ENCODE results near the gene DNAH12.

Gene DNAH12

DNA sequence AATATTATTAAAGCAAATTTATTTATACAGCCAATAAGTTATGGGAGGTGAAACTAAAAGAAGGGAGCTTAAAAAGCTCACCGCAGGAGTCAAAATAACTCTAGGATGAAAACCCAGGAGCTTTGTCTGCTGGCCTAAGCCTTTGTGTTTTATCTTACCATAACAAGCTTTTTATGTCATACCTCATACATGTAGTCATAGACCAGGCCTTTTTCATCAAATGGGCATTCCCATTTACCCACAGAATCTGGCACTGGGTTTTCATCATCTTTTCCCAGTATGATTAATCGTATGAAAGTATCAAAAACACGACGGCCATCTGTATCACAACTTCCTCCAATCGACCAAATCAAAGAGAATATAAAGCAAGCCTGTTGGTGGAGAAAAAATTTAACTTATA lies 122.8 kb downstream of the DNAH12 start:
- TF ChIP-seq, protein P1, sequence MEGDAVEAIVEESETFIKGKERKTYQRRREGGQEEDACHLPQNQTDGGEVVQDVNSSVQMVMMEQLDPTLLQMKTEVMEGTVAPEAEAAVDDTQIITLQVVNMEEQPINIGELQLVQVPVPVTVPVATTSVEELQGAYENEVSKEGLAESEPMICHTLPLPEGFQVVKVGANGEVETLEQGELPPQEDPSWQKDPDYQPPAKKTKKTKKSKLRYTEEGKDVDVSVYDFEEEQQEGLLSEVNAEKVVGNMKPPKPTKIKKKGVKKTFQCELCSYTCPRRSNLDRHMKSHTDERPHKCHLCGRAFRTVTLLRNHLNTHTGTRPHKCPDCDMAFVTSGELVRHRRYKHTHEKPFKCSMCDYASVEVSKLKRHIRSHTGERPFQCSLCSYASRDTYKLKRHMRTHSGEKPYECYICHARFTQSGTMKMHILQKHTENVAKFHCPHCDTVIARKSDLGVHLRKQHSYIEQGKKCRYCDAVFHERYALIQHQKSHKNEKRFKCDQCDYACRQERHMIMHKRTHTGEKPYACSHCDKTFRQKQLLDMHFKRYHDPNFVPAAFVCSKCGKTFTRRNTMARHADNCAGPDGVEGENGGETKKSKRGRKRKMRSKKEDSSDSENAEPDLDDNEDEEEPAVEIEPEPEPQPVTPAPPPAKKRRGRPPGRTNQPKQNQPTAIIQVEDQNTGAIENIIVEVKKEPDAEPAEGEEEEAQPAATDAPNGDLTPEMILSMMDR (IDR thresholded peaks at IDR 0.05; ENCODE audit: low read depth, low read length, missing control alignments), result no peak
- H3K4me3 ChIP-seq (replicated peaks; ENCODE audit: low read depth, low read length), result no peak overlapping the region
- no peak for DNase-seq (ENCODE audit: extremely low read depth, low read depth)

DNA sequence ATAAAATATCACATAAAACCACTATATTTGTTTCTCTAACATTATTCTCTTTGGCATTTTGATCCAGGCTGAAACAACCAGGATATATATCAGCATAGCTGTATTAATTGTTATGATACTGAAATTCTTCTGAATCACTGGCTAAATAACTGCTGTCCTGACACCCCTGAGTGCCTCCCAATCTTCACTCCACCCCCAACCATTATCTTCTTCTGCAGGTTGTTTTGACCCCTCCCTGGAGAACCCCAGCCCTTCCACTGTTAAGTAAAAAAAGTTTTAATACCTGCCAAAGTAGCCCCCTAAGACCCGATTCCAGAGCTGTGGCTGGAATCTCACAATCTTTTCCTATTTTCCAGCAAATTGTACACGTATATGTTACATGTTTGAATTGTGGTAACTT lies 124.1 kb downstream of the DNAH12 start:
- H3K4me3 ChIP-seq (replicated peaks; ENCODE audit: low read depth, low read length), result no peak overlapping the region
- DNase-seq (ENCODE audit: extremely low read depth, low read depth), result no peak
- TF ChIP-seq, protein P1 (IDR thresholded peaks at IDR 0.05; ENCODE audit: low read depth, low read length, missing control alignments), result no peak

DNA sequence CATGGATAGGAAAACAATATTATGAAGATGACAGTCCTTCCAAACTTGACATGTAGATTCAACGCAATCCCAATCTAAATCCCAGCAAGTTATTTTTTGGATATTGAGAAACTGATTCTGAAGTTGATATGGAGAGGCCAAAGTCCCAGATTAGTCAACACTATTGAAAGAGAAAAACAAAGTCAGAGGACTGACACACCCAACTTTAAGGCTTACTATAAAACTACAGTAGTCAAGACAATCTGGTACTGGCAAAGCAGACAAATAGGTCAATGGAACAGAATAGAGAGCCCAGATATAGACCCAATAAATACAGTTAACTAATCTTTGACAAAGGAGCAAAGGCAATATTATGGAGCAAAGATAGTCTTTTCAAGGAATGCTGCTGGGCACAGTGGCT lies 132.4 kb downstream of the DNAH12 start:
- DNase-seq (ENCODE audit: extremely low read depth, low read depth), result no peak
- H3K4me3 ChIP-seq (replicated peaks; ENCODE audit: low read depth, low read length), result no peak overlapping the region
- TF ChIP-seq, protein P1 (IDR thresholded peaks at IDR 0.05; ENCODE audit: low read depth, low read length, missing control alignments), result no peak

DNA sequence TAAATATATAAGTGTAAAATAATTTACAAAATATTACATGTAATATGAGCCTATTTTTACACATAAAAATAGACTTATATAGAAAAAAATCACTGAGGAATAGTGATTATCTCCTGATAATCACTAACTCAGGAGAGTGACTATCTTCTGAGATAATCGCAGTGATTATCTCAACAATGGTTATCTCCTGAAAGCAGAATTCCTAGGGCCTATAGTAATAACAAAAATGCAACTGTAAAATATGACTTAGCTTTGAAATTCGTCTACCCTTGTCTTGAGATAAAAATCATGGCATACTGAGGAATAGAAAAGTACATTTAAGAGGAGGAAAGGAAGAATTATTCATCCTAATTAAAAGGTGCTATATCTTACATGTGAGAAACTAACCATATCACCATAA lies 134.7 kb downstream of the DNAH12 start:
- TF ChIP-seq, protein P1 (IDR thresholded peaks at IDR 0.05; ENCODE audit: low read depth, low read length, missing control alignments), result no peak
- H3K4me3 ChIP-seq (replicated peaks; ENCODE audit: low read depth, low read length), result no peak overlapping the region

DNA sequence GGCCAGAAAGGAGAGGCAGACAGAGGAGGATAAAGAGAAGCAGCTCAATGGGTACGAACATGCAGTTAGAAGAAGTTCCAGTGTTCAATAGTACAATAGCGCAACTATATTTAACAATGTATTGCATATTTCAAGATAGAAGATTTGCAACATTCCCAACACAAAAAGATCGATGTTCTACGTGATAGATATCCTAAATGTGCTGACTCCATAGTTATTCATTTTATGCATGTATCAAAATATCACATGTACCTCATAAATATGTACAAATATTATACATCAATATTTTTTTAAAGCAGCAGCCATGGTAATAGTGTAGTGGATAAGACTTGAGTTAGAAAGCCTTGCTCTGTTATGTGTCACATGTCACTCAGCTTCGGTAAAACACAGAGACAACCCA lies 141.5 kb downstream of the DNAH12 start:
- no peak overlapping the region for H3K4me3 ChIP-seq (replicated peaks; ENCODE audit: low read depth, low read length)
- TF ChIP-seq, protein P1 (IDR thresholded peaks at IDR 0.05; ENCODE audit: low read depth, low read length, missing control alignments), result no peak
- DNase-seq (ENCODE audit: extremely low read depth, low read depth), result no peak

More for the DNA sequence above, 134.7 kb downstream of the DNAH12 start:
- DNase-seq (ENCODE audit: extremely low read depth, low read depth), result no peak

DNA sequence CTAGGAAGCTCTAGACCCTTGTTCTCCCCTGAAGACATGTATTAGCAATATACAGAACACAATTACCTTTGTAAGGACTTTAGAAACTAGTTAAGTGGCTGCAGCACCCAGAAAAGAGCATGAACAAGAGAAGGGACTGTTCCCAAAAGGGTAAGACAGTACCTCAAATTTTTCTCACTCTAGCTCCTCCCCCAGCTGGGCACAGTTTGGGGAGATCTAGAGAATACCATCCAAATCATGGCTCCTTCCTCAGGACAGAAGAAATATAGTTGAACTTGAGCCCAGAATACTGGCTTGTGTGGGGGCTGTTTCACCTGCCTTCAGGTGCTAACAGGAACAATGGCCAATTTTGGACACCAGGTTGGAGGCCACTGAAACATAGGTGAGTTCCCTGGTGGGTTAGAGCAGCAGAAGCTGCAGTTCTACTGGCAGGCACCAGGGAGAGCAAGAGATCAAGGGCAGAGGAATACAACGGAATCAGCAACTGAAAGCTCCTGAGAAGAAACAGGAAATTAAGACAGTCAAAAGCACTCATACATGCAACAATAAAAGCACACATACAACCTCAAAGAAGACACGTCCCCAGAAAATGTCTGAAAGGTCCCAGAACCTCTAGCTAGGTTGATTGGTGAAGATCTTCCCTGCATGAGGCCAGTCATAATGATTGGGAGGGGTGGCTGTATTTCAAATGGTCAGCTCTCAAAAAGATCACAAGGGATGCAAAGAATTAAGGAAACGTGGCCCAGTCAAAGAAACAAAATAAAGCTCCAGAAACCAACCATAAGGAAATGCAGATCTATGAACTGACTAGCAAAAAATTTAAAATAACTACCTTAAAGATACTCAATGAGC lies 146.7 kb downstream of the DNAH12 start:
- H3K4me3 ChIP-seq (replicated peaks; ENCODE audit: low read depth, low read length), result no peak overlapping the region
- peak; percentile 10 for DNase-seq (ENCODE audit: extremely low read depth, low read depth)
- TF ChIP-seq, protein P1 (IDR thresholded peaks at IDR 0.05; ENCODE audit: low read depth, low read length, missing control alignments), result peak; percentile 91

Data from HFF-Myc (cell line).